Left ventricle myocardium inferior (tissue), 1 donor: ENCODE measurements around the gene MBLAC1. TPM values are rescaled to one million over a fixed set of nuclear protein-coding genes. Genes with fewer than 3 reads are reported as not detected.
"Not testable (repeated sequence)": the region's sequence is repeated elsewhere in the genome, so short reads cannot be mapped to it uniquely, and the experiment has no call there.

Source experiments
- DNase-seq: peaks from one replicate; pipeline ENCODE4 v3.0.0-alpha.2; 2020
- H3K27ac ChIP-seq: fragments of 200-600 bp; replicated peaks from 2 replicates; pipeline ENCODE4 v1.8.0; 2021
- H3K27me3 ChIP-seq: fragments of 200-600 bp; 2 replicates; pipeline ENCODE4 v1.8.0; 2021; ENCODE audit warnings: low read depth
- H3K36me3 ChIP-seq: fragments of 200-600 bp; 2 replicates; pipeline ENCODE4 v1.8.0; 2021
- H3K4me1 ChIP-seq: fragments of 200-600 bp; 2 replicates; pipeline ENCODE4 v1.8.0; 2021
- H3K4me3 ChIP-seq: fragments of 200-600 bp; 2 replicates; pipeline ENCODE4 v1.8.0; 2021; ENCODE audit warnings: mild to moderate bottlenecking, moderate library complexity
- H3K9me3 ChIP-seq: fragments of 200-600 bp; replicated peaks from 2 replicates; pipeline ENCODE4 v1.8.0; 2021
- intact Hi-C: fragments of 100-400 bp; cut with micrococcal nuclease; formaldehyde crosslinking; loops from one replicate; pipeline ENCODE4 v1.11.0; 2022
- total RNA-seq: library from RNA; stranded (reverse); fragmentation: NEBNext Ultra II Directional; extraction: Animal tissue kit (Norgen Biotek cat#: 25700); gene quantifications from one replicate; pipeline ENCODE4 v1.2.1, GENCODE V29; 2021
- TF ChIP-seq, protein P1 (sequence below): fragments of 200-600 bp; IDR thresholded peaks from 2 replicates; pipeline ENCODE4 v1.8.0; 2021; ENCODE audit warnings: antibody characterized with exemption, mild to moderate bottlenecking, borderline replicate concordance
- donor health status: DM: no; HTN: yes; CAD: no; lungs with severe emphysema.

The MBLAC1 gene
- total RNA-seq, 1 donor from 2014 or later = 2.0 TPM

DNA sequence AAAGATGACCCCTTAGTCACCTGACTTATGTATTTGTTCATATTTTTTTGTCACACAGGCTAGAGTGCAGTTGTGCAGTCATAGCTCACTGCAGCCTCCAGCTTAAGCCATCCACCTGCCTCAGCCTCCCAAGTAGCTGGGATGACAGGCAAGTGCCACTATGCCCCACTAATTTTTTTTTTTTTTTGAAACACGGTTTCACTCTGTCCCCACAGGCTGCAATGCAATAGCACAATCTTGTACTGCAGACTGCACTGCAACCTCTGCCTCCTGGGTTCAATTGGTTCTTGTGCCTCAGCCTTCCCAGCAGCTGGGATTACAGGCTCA lies 1.8 kb downstream of the MBLAC1 start:
- Histone ChIP-seq H3K36me3 (no peaks in the 10 kb centered on the region), H3K27me3 (no peaks in the 10 kb centered on the region), H3K4me1 (peaks cover 47% of the 10 kb centered on the region), H3K27ac (no peak overlapping the region), H3K4me3 (no peak overlapping the region), H3K9me3 (no peaks in the 10 kb centered on the region)
- DNase-seq = no peak
- intact Hi-C loops = no loop called here
- TF ChIP-seq, protein P1, sequence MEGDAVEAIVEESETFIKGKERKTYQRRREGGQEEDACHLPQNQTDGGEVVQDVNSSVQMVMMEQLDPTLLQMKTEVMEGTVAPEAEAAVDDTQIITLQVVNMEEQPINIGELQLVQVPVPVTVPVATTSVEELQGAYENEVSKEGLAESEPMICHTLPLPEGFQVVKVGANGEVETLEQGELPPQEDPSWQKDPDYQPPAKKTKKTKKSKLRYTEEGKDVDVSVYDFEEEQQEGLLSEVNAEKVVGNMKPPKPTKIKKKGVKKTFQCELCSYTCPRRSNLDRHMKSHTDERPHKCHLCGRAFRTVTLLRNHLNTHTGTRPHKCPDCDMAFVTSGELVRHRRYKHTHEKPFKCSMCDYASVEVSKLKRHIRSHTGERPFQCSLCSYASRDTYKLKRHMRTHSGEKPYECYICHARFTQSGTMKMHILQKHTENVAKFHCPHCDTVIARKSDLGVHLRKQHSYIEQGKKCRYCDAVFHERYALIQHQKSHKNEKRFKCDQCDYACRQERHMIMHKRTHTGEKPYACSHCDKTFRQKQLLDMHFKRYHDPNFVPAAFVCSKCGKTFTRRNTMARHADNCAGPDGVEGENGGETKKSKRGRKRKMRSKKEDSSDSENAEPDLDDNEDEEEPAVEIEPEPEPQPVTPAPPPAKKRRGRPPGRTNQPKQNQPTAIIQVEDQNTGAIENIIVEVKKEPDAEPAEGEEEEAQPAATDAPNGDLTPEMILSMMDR = no peak

DNA sequence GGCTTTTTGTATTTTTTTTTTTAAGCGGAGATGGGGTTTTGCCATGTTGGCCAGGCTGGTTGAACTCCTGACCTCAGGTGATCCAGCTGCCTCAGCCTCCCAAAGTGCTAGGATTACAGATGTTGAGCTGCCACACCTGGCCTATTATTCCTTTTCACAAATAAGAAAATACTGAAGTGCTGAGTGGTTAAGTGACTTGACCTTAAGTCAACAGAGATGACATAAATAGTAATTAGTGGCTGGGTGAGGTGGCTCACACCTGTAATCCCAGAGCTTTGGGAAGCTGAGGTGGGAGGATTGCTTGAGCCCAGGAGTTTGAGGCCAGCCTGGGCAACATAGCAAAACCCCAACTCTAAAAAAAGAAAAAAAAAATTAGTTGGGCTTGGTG lies 3.4 kb downstream of the MBLAC1 start:
- not testable (repeated sequence) for H3K27me3 ChIP-seq, H3K36me3 ChIP-seq, H3K9me3 ChIP-seq, H3K27ac ChIP-seq, H3K4me3 ChIP-seq, DNase-seq
- H3K4me1 ChIP-seq = peaks cover 44% of the 10 kb centered on the region
- intact Hi-C loops = loop anchor here (5.0 kb wide), 1 partner anchor 87 kb away; the partner anchor contains the start of gene PVRIG

- H3K27me3 ChIP-seq = no peaks in the 10 kb centered on the region
- H3K36me3 ChIP-seq = no peaks in the 10 kb centered on the region
- H3K4me1 ChIP-seq = peaks cover 39% of the 10 kb centered on the region
- intact Hi-C loops = loop anchor here (5.0 kb wide), 1 partner anchor 86 kb away; the partner anchor contains the start of gene PVRIG
- H3K4me3 ChIP-seq = peak overlapping the region; percentile 22
- H3K9me3 ChIP-seq = no peaks in the 10 kb centered on the region
- DNase-seq = peak; percentile 79
- TF ChIP-seq, protein P1 = peak; percentile 92
- no peak overlapping the region for H3K27ac ChIP-seq
These were observed 4.1 kb downstream of the MBLAC1 start for GRCh38 chr7:100130608-100131453.

DNA sequence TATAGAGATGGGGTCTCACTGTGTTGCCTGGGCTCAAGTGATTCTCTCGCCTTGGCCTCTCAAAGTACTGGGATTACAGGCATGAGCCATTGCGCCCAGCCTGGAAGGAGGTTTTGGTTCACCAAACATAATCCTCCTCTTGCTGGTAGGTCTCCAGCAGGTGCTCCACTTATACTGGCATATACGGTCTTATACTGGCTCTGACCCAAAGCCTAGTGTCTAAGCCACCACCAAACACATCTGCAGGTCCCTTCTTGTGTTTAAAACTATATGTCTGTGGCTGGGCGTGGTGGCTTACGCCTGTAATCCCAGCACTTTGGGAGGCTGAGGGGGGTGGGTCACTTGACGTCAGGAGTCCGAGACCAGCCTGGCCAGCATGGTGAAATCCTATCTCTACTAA lies 5.4 kb downstream of the MBLAC1 start:
- intact Hi-C loops = loop anchor here (5.0 kb wide), 1 partner anchor 85 kb away; the partner anchor contains the start of gene PVRIG
- no peaks in the 10 kb centered on the region for H3K9me3 ChIP-seq
- TF ChIP-seq, protein P1 = no peak

DNA sequence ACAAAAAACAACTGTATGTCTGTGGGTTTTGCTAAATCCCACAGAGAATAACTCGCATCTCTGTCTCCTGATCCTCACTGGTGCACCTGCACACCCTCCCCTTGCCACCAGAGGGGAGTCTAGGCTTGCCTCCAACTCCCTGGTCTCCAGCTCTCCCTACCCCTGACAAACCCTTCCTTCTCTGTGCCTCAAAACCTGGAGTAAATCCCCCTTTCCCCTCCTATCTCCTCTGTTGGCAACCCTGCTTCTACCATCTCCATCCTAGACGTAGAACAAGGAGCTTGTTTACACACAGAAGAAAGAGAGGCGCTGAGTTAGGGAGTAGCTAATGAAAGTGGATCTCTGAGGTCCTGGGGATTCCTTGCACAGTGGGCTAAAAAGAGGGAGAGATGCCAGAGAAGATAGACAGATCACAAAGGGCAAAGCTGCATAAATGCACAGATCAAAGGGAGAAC lies 6.0 kb downstream of the MBLAC1 start:
- no peaks in the 10 kb centered on the region for H3K36me3 ChIP-seq
- H3K27me3 ChIP-seq = no peaks in the 10 kb centered on the region
- H3K4me3 ChIP-seq = no peak overlapping the region
- TF ChIP-seq, protein P1 = peak; percentile 85
- intact Hi-C loops = loop anchor here (5.0 kb wide), 1 partner anchor 85 kb away; the partner anchor contains the start of gene PVRIG
- H3K9me3 ChIP-seq = no peaks in the 10 kb centered on the region
- H3K4me1 ChIP-seq = peaks cover 21% of the 10 kb centered on the region
- no peak overlapping the region for H3K27ac ChIP-seq
- peak; percentile 46 for DNase-seq

More for the DNA sequence above, 5.4 kb downstream of the MBLAC1 start:
- Histone ChIP-seq H3K27ac (no peak overlapping the region), H3K4me1 (peaks cover 27% of the 10 kb centered on the region), H3K4me3 (no peak overlapping the region), H3K36me3 (no peaks in the 10 kb centered on the region), H3K27me3 (no peaks in the 10 kb centered on the region)
- DNase-seq = no peak
